Activated B cell treated with CpG ODN at 0.5 μM for 24 hours (primary cell): ENCODE data around the gene MMP10. TPM values are rescaled to one million over a fixed set of nuclear protein-coding genes. Genes with fewer than 3 reads are reported as not detected.
A peak's percentile ranks its signal among the peaks of the same experiment; 100 is the strongest.

Experiments
- ATAC-seq: fragments of 200-7000 bp; cut with Tn5 transposase; one replicate; pipeline ENCODE4 v1.10.0; 2021; ENCODE audit warnings: low read depth, mild to moderate bottlenecking, moderate library complexity
- CTCF ChIA-PET: fragments of 350-600 bp; sonication (Branson Sonifier 250); formaldehyde crosslinking; loops from one replicate; lab custom pipeline; 2021; ENCODE audit warnings: antibody characterized with exemption; lab: Charles Lee
- POLR2A ChIA-PET: fragments of 350-600 bp; sonication (Branson Sonifier 250); formaldehyde crosslinking; loops from one replicate; lab custom pipeline; 2021; ENCODE audit warnings: antibody characterized with exemption; lab: Charles Lee
- DNase-seq: peaks from one replicate; pipeline ENCODE4 v3.0.0; 2022
- H3K27ac Mint-ChIP-seq: one replicate; pipeline ENCODE4 v1.8.0; 2020; ENCODE audit warnings: mixed read lengths
- H3K27me3 Mint-ChIP-seq: one replicate; pipeline ENCODE4 v1.8.0; 2021; ENCODE audit warnings: mixed read lengths
- H3K36me3 Mint-ChIP-seq: one replicate; pipeline ENCODE4 v1.8.0; 2021; ENCODE audit warnings: low read depth, mixed read lengths
- H3K4me1 Mint-ChIP-seq: one replicate; pipeline ENCODE4 v1.8.0; 2021; ENCODE audit warnings: mixed read lengths
- H3K4me3 Mint-ChIP-seq: one replicate; pipeline ENCODE4 v1.8.0; 2020; ENCODE audit warnings: mild to moderate bottlenecking, mixed read lengths
- H3K9me3 Mint-ChIP-seq: one replicate; pipeline ENCODE4 v1.8.0; 2020; ENCODE audit warnings: mixed read lengths
- CTCF ChIP-seq: fragments of 200-600 bp; IDR thresholded peaks from one replicate; pipeline ENCODE4 v1.8.0; 2022; ENCODE audit warnings: antibody characterized with exemption, mild to moderate bottlenecking
- intact Hi-C: fragments of 100-400 bp; cut with micrococcal nuclease; formaldehyde crosslinking; loops from one replicate; pipeline ENCODE4 v1.15.1; 2024
- total RNA-seq: library from RNA; stranded (reverse); gene quantifications from 2 replicates; pipeline ENCODE4 v1.2.3, GENCODE V29; 2022

MMP10 gene
- total RNA-seq, 1 donor from 2014 or later: not detected

GRCh38 chr11:102793677-102794290, 13.4 kb upstream of the MMP10 start:
- H3K27me3 Mint-ChIP-seq: peaks cover 4% of the 10 kb centered on the region
- CTCF ChIA-PET: interaction anchor here (1.2 kb wide), 1 partner anchor 8 kb away, joined by 3 read pairs; no protein-coding TSS in a partner anchor
- POLR2A ChIA-PET: no interaction called here
- ATAC-seq (no peak), DNase-seq (no peak)
- intact Hi-C loops: loop anchor here (1.0 kb wide), 1 partner anchor 148 kb away; no protein-coding TSS in a partner anchor
- peaks cover 6% of the 10 kb centered on the region for H3K4me1 Mint-ChIP-seq
- no peak overlapping the region for H3K4me3 Mint-ChIP-seq
- no peaks in the 10 kb centered on the region for H3K36me3 Mint-ChIP-seq
- H3K9me3 Mint-ChIP-seq: no peaks in the 10 kb centered on the region
- peak overlapping the region; percentile 16 for H3K27ac Mint-ChIP-seq
- no peak for TF ChIP-seq CTCF

- H3K9me3 Mint-ChIP-seq: no peaks in the 10 kb centered on the region
- H3K27ac Mint-ChIP-seq: no peak overlapping the region
- TF ChIP-seq CTCF: no peak
- intact Hi-C loops: no loop called here
- no peak overlapping the region for H3K4me3 Mint-ChIP-seq
- no peak for ATAC-seq
- ChIA-PET CTCF (interaction anchor here (1.2 kb wide), 1 partner anchor 10 kb away, joined by 3 read pairs; no protein-coding TSS in a partner anchor), POLR2A (no interaction called here)
- H3K4me1 Mint-ChIP-seq: peaks cover 6% of the 10 kb centered on the region
- H3K36me3 Mint-ChIP-seq: no peaks in the 10 kb centered on the region
- H3K27me3 Mint-ChIP-seq: peaks cover 4% of the 10 kb centered on the region
- DNase-seq: no peak
Observed at GRCh38 chr11:102792604-102793003, 12.2 kb upstream of the MMP10 start.

DNA sequence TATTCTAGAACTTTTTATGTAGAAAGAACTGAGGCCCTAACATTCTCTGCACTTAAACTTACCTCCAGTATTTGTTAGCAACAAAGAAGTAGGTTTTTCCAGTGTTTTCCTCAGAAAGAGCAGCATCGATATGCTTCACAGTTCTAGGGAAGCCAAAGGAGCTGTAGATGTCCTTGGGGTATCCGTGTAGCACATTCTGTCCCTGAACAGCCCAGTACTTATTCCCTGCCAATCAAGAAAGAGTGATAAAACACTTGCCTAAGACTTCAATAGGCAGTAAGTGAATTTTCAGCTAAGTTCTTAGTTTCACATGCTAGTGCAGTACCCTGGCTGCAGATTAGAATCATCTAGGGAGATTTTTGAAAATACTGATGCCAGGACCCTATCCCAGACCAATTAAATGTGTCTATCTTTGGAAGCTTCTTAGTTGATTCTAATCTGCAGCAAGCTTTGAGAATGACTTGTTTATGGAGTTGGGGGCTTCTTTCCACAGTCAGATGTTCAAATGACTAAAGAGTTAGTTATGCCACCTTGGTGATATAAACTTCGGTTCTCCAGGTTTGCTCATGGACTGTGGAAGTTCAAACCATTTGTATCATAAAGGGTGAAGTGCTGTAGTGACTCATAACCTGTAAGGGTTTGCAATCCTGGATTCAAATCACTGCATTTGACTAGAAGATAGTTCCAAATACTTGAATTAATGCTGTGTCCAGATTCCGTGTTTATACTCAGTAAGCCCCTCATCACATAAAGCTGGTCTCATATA, 11.0 kb upstream of the MMP10 start:
- Mint-ChIP-seq H3K27ac (no peak overlapping the region), H3K4me3 (no peak overlapping the region), H3K4me1 (peaks cover 6% of the 10 kb centered on the region), H3K27me3 (peaks cover 4% of the 10 kb centered on the region), H3K36me3 (no peaks in the 10 kb centered on the region), H3K9me3 (no peaks in the 10 kb centered on the region)
- POLR2A ChIA-PET: no interaction called here
- ATAC-seq (no peak), DNase-seq (no peak)
- TF ChIP-seq CTCF: no peak
- intact Hi-C loops: no loop called here
- CTCF ChIA-PET: no interaction called here

- DNase-seq (no peak), ATAC-seq (no peak)
- Mint-ChIP-seq H3K27ac (no peak overlapping the region), H3K36me3 (no peaks in the 10 kb centered on the region), H3K27me3 (peaks cover 4% of the 10 kb centered on the region), H3K4me1 (no peaks in the 10 kb centered on the region), H3K9me3 (no peaks in the 10 kb centered on the region), H3K4me3 (no peak overlapping the region)
- no peak for TF ChIP-seq CTCF
- ChIA-PET CTCF (no interaction called here), POLR2A (no interaction called here)
- intact Hi-C loops: no loop called here
Observed at GRCh38 chr11:102788334-102788995, 8.0 kb upstream of the MMP10 start.

GRCh38 chr11:102784380-102784779, 4.0 kb upstream of the MMP10 start:
- intact Hi-C loops: no loop called here
- H3K9me3 Mint-ChIP-seq: no peaks in the 10 kb centered on the region
- ChIA-PET CTCF (no interaction called here), POLR2A (no interaction called here)
- H3K4me1 Mint-ChIP-seq: no peaks in the 10 kb centered on the region
- peaks cover 3% of the 10 kb centered on the region for H3K27me3 Mint-ChIP-seq
- H3K4me3 Mint-ChIP-seq: no peak overlapping the region
- H3K36me3 Mint-ChIP-seq: no peaks in the 10 kb centered on the region
- no peak overlapping the region for H3K27ac Mint-ChIP-seq
- ATAC-seq: no peak
- DNase-seq: no peak
- TF ChIP-seq CTCF: no peak
